OCI-LY1 (cell line): ENCODE data around the gene IL20RA.

Experiments
- H2AFZ ChIP-seq: fragments of 200-600 bp; sonication (generic), shearing (Covaris generic); 2 replicates; pipeline ENCODE4 v1.6.0; 2014; ENCODE audit warnings: antibody characterized with exemption, mild to moderate bottlenecking, low read length
- H3F3A ChIP-seq: fragments of 200-600 bp; sonication (generic), shearing (Covaris generic); 2 replicates; pipeline ENCODE4 v1.6.0; 2014; ENCODE audit warnings: mild to moderate bottlenecking, antibody characterized with exemption, low read length, moderate library complexity; ENCODE audit not compliant: insufficient read depth
- H3K27ac ChIP-seq: fragments of 200-600 bp; sonication (generic); 2 replicates; pipeline ENCODE4 v1.5.1; 2014; ENCODE audit warnings: low read length, mixed run types, mild to moderate bottlenecking, low read depth; ENCODE audit not compliant: poor library complexity, severe bottlenecking
- H3K27me3 ChIP-seq: fragments of 200-600 bp; sonication (generic); 2 replicates; pipeline ENCODE4 v1.6.0; 2014; ENCODE audit warnings: antibody characterized with exemption, mild to moderate bottlenecking, low read length, moderate library complexity; ENCODE audit not compliant: insufficient read depth
- H3K36me3 ChIP-seq: fragments of 200-600 bp; sonication (generic); 2 replicates; pipeline ENCODE4 v1.6.1; 2014; ENCODE audit warnings: mild to moderate bottlenecking, antibody characterized with exemption, low read length, moderate library complexity, mixed read lengths; ENCODE audit not compliant: insufficient read depth
- H3K4me1 ChIP-seq: fragments of 200-600 bp; sonication (generic); 2 replicates; pipeline ENCODE4 v1.5.1; 2014; ENCODE audit warnings: mild to moderate bottlenecking, low read length, moderate library complexity; ENCODE audit not compliant: insufficient read depth, severe bottlenecking
- H3K4me2 ChIP-seq: fragments of 200-600 bp; sonication (generic), shearing (Covaris generic); 2 replicates; pipeline ENCODE4 v1.6.1; 2014; ENCODE audit warnings: low read length
- H3K4me3 ChIP-seq: fragments of 200-600 bp; sonication (generic); 2 replicates; pipeline ENCODE4 v1.5.1; 2014; ENCODE audit warnings: low read length, low read depth, mild to moderate bottlenecking, mixed read lengths; ENCODE audit not compliant: poor library complexity, severe bottlenecking
- H3K79me2 ChIP-seq: fragments of 200-600 bp; shearing (Covaris generic); 2 replicates; pipeline ENCODE4 v1.6.1; 2016; ENCODE audit warnings: mixed run types, low read length, mixed read lengths; ENCODE audit not compliant: insufficient read depth
- H3K9ac ChIP-seq: fragments of 200-600 bp; sonication (generic), shearing (Covaris generic); 2 replicates; pipeline ENCODE4 v1.6.1; 2014; ENCODE audit warnings: mild to moderate bottlenecking, low read length, mixed read lengths
- H3K9me2 ChIP-seq: fragments of 200-600 bp; sonication (generic), shearing (Covaris generic); 2 replicates; pipeline ENCODE4 v1.6.1; 2014; ENCODE audit warnings: low read depth, mild to moderate bottlenecking, low read length, mixed read lengths
- H3K9me3 ChIP-seq: fragments of 200-600 bp; shearing (Covaris generic); 2 replicates; pipeline ENCODE4 v1.6.1; 2014; ENCODE audit warnings: low read length, mixed read lengths
- H4K20me1 ChIP-seq: fragments of 200-600 bp; sonication (generic), shearing (Covaris generic); 2 replicates; pipeline ENCODE4 v1.6.0; 2016; ENCODE audit warnings: mild to moderate bottlenecking, low read length; ENCODE audit not compliant: insufficient read depth
- EZH2 ChIP-seq: fragments of 200-600 bp; sonication (generic), shearing (Covaris generic); IDR thresholded peaks from 2 replicates; pipeline ENCODE4 v1.8.0; 2017; ENCODE audit warnings: borderline replicate concordance, mixed run types, mild to moderate bottlenecking, antibody characterized with exemption, low read length, moderate library complexity, mixed read lengths
- TF ChIP-seq, protein P1 (sequence below): fragments of 200-600 bp; sonication (generic), shearing (Covaris generic); IDR thresholded peaks from 2 replicates; pipeline ENCODE4 v1.5.1; 2017; ENCODE audit warnings: mild to moderate bottlenecking, antibody characterized with exemption, low read length, moderate library complexity, mixed read lengths

The IL20RA gene

DNA sequence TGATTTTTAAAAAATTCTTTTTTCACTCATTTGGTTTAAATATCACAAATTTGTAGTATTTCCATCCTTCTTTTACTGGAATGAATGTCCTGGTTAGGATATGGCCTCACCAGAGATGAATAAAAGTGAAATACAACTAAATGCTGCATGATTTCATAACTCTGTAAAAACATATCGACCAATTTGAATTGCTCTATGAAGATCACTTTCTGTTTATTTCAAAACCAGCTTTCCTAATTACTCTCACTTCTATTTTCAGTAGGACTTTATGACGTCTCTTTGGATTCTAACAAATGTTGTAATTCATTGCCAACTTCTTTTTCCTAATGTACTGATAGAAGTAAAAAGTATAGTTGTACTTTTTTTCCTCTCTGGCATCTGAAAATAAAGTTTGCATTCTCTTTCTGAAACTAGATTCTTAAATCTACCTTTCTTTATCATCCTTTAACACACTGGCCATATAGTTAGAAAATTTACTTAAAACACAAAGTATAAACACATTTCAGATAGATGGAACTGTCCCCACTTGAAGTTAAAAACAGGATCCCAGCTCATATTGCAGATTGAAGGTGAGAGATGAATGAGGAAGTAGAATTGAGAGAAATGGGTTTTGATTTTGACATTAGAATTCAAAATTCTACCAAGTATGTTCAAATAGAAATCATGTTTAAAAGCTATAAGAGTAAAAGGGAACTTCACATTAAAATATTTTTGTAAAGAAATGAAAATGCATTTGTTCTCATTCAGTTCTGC, 40.3 kb upstream of the IL20RA start:
- no peak overlapping the region for H3K27ac ChIP-seq
- TF ChIP-seq EZH2 = no peak
- TF ChIP-seq, protein P1, sequence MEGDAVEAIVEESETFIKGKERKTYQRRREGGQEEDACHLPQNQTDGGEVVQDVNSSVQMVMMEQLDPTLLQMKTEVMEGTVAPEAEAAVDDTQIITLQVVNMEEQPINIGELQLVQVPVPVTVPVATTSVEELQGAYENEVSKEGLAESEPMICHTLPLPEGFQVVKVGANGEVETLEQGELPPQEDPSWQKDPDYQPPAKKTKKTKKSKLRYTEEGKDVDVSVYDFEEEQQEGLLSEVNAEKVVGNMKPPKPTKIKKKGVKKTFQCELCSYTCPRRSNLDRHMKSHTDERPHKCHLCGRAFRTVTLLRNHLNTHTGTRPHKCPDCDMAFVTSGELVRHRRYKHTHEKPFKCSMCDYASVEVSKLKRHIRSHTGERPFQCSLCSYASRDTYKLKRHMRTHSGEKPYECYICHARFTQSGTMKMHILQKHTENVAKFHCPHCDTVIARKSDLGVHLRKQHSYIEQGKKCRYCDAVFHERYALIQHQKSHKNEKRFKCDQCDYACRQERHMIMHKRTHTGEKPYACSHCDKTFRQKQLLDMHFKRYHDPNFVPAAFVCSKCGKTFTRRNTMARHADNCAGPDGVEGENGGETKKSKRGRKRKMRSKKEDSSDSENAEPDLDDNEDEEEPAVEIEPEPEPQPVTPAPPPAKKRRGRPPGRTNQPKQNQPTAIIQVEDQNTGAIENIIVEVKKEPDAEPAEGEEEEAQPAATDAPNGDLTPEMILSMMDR = no peak

DNA sequence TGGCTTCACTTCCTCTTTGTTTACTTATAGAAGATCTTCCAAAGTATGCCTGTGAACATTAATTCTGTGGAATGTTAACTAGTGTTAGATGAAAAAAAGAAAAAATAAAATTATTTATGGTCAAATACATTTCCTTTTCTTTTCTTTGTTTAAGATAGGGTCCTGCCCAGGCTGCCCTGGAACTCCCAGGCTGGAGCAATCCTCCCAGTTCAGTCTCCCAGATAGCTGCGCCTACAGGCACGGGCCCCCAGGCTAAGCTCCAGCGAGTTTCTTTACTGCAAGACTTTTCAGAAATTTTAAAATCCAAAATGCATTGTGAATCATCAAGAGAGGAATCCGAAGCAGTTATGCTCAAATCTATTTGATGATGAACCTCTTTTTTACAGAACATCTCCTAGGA, 39.3 kb upstream of the IL20RA start:
- Histone ChIP-seq H3K4me2 (no peak overlapping the region), H2AFZ (no peak overlapping the region), H3K79me2 (no peaks in the 10 kb centered on the region), H3K36me3 (no peaks in the 10 kb centered on the region), H3K27ac (no peak overlapping the region), H3K9me3 (no peaks in the 10 kb centered on the region), H4K20me1 (no peaks in the 10 kb centered on the region), H3K4me1 (no peaks in the 10 kb centered on the region), H3K9ac (no peak overlapping the region), H3F3A (no peaks in the 10 kb centered on the region), H3K4me3 (no peak overlapping the region), H3K9me2 (no peaks in the 10 kb centered on the region), H3K27me3 (peaks cover 3% of the 10 kb centered on the region; the same call in 1 of the 2 replicates)
- TF ChIP-seq, protein P1 = no peak
- TF ChIP-seq EZH2 = no peak

More for the DNA sequence above, 40.3 kb upstream of the IL20RA start:
- Histone ChIP-seq H3F3A (no peaks in the 10 kb centered on the region), H3K27me3 (peaks cover 7% of the 10 kb centered on the region; the same call in 1 of the 2 replicates), H3K36me3 (no peaks in the 10 kb centered on the region), H3K4me2 (no peak overlapping the region), H3K79me2 (no peaks in the 10 kb centered on the region), H3K9me2 (no peaks in the 10 kb centered on the region), H4K20me1 (no peaks in the 10 kb centered on the region), H3K9ac (no peak overlapping the region), H3K4me3 (no peak overlapping the region), H3K9me3 (no peaks in the 10 kb centered on the region), H2AFZ (no peak overlapping the region), H3K4me1 (no peaks in the 10 kb centered on the region)

DNA sequence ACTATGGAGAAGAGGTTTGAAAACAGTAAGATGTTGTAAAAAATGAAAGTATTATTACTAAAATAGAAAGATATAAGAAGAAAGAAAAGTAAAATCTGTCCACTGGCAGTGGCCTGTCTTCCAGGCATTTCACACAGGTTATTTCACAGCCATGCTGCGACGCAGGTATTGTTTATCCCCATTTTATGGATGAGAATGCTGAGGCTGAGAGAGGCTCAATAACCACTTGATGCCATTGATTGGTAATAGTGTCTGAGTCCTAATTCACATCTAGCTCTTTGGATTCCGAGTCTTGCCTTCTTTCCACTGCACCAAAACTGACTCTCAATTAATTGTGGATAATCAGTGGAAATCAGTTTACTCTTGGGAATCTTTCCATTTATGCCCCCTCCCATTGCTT, 37.2 kb upstream of the IL20RA start:
- H3K4me1 ChIP-seq = no peaks in the 10 kb centered on the region
- no peaks in the 10 kb centered on the region for H3F3A ChIP-seq

More for the DNA sequence above, 37.2 kb upstream of the IL20RA start:
- Histone ChIP-seq H3K36me3 (no peaks in the 10 kb centered on the region), H3K9me2 (no peaks in the 10 kb centered on the region), H2AFZ (no peak overlapping the region), H3K9ac (no peak overlapping the region), H4K20me1 (no peaks in the 10 kb centered on the region), H3K9me3 (no peaks in the 10 kb centered on the region), H3K27me3 (no peaks in the 10 kb centered on the region), H3K79me2 (no peaks in the 10 kb centered on the region), H3K4me2 (no peak overlapping the region), H3K27ac (no peak overlapping the region), H3K4me3 (no peak overlapping the region)
- TF ChIP-seq EZH2 = no peak
- TF ChIP-seq, protein P1 = no peak
